ENCODE results near the gene KNG1. TPM values are rescaled to one million over a fixed set of nuclear protein-coding genes. Genes with fewer than 3 reads are reported as not detected.

KNG1 gene
- total and polyA plus RNA-seq, 10 of the 15 experiments (the other 5 are each of a cell fraction or from before 2014, with no cell fraction given) = 0.21 TPM; not detected in 9

DNA sequence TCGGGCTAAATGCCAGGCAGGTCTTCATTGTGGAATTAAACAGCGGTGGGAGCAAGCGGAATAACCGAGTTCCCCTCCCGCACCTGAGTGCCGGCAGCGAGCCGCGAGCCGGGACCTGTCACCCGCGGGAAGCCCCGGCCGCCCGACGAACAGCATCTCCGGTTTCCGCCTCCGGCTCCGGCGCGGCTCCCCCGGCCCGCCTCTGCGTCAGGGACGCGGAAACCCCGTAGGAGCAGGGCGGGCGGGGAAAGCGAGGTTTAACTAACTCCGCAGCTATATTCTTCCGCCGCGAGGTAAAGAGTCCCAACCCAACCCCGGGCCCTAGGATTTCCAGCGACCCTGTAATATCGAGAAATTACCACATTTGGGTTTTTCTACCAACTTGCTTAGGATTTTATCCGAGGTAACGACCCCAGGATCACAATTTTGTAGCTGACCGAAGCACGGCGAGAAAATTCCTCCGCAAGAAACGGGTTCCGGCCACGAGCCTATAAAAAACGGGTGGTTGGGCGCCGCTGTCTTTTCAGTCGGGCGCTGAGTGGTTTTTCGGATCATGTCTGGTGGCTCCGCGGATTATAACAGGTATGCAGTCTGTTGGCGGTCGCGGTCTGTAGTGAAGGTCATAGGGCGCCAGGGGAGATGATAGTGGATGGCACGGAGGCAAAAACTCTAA lies 66.0 kb downstream of the KNG1 start, which contains the start of gene EIF4A2 (continued):
- TF ChIP-seq, protein P1, sequence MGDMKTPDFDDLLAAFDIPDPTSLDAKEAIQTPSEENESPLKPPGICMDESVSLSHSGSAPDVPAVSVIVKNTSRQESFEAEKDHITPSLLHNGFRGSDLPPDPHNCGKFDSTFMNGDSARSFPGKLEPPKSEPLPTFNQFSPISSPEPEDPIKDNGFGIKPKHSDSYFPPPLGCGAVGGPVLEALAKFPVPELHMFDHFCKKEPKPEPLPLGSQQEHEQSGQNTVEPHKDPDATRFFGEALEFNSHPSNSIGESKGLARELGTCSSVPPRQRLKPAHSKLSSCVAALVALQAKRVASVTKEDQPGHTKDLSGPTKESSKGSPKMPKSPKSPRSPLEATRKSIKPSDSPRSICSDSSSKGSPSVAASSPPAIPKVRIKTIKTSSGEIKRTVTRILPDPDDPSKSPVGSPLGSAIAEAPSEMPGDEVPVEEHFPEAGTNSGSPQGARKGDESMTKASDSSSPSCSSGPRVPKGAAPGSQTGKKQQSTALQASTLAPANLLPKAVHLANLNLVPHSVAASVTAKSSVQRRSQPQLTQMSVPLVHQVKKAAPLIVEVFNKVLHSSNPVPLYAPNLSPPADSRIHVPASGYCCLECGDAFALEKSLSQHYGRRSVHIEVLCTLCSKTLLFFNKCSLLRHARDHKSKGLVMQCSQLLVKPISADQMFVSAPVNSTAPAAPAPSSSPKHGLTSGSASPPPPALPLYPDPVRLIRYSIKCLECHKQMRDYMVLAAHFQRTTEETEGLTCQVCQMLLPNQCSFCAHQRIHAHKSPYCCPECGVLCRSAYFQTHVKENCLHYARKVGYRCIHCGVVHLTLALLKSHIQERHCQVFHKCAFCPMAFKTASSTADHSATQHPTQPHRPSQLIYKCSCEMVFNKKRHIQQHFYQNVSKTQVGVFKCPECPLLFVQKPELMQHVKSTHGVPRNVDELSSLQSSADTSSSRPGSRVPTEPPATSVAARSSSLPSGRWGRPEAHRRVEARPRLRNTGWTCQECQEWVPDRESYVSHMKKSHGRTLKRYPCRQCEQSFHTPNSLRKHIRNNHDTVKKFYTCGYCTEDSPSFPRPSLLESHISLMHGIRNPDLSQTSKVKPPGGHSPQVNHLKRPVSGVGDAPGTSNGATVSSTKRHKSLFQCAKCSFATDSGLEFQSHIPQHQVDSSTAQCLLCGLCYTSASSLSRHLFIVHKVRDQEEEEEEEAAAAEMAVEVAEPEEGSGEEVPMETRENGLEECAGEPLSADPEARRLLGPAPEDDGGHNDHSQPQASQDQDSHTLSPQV (IDR thresholded peaks at IDR 0.05) = peak; percentile 34; the same call in 1 of the 2 replicates
- TF ChIP-seq EGR1 (IDR thresholded peaks at IDR 0.05; ENCODE audit: borderline replicate concordance in 1 of 2, low read depth in 2 of 2, low read length in 2 of 2) (peak in 1 of 2 experiments; percentile 63; a peak in 2 of 3 replicates), CREB1 (IDR thresholded peaks at IDR 0.05; ENCODE audit: low read depth) (peak; percentile 63), MYC (IDR thresholded peaks at IDR 0.05; ENCODE audit: insufficient read depth, insufficient read length, insufficient replicate concordance, low read length, severe bottlenecking) (no peak), HDAC2 (IDR thresholded peaks at IDR 0.05) (no peak), IKZF1 (conservative IDR thresholded peaks at IDR 0.05) (peak; percentile 83), IKZF2 (IDR thresholded peaks at IDR 0.05) (peak; percentile 60 to 83), BMI1 (IDR thresholded peaks at IDR 0.05; ENCODE audit: borderline replicate concordance) (no peak), ZNF24 (IDR thresholded peaks at IDR 0.05) (0 out of 2 replicates have a peak, but pooled peaks have one; percentile 8), ZNF207 (IDR thresholded peaks at IDR 0.05; ENCODE audit: borderline replicate concordance) (peak; percentile 95; the same call in 1 of the 2 replicates), ZNF384 (IDR thresholded peaks at IDR 0.05; ENCODE audit: borderline replicate concordance, low read depth, low read length) (0 out of 2 replicates have a peak, but pooled peaks have one; percentile 28), SMC3 (IDR thresholded peaks at IDR 0.05; ENCODE audit: borderline replicate concordance, low read length) (0 out of 2 replicates have a peak, but pooled peaks have one; percentile 1), RFX5 (IDR thresholded peaks at IDR 0.05; ENCODE audit: low read depth, low read length) (no peak), HDGF (IDR thresholded peaks at IDR 0.05) (no peak), MYB (IDR thresholded peaks at IDR 0.05; ENCODE audit: borderline replicate concordance, low read depth, low read length) (no peak), RUNX3 (IDR thresholded peaks at IDR 0.05; ENCODE audit: low read length) (peak; percentile 85), TARDBP (IDR thresholded peaks at IDR 0.05; ENCODE audit: borderline replicate concordance) (peak; percentile 16; the same call in 1 of the 2 replicates), STAT3 (IDR thresholded peaks at IDR 0.05; ENCODE audit: low read depth, low read length) (no peak), DPF2 (IDR thresholded peaks at IDR 0.05) (0 out of 2 replicates have a peak, but pooled peaks have one; percentile 81), TCF3 (IDR thresholded peaks at IDR 0.05; ENCODE audit: borderline replicate concordance, insufficient read depth, low read depth, low read length) (peak; percentile 92; the same call in 1 of the 2 replicates), SMARCA5 (IDR thresholded peaks at IDR 0.05) (peak; percentile 14; the same call in 1 of the 2 replicates)
- TF ChIP-seq, protein P2, sequence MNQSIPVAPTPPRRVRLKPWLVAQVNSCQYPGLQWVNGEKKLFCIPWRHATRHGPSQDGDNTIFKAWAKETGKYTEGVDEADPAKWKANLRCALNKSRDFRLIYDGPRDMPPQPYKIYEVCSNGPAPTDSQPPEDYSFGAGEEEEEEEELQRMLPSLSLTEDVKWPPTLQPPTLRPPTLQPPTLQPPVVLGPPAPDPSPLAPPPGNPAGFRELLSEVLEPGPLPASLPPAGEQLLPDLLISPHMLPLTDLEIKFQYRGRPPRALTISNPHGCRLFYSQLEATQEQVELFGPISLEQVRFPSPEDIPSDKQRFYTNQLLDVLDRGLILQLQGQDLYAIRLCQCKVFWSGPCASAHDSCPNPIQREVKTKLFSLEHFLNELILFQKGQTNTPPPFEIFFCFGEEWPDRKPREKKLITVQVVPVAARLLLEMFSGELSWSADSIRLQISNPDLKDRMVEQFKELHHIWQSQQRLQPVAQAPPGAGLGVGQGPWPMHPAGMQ (IDR thresholded peaks at IDR 0.05; ENCODE audit: borderline replicate concordance) = no peak
- TF ChIP-seq, protein P3, sequence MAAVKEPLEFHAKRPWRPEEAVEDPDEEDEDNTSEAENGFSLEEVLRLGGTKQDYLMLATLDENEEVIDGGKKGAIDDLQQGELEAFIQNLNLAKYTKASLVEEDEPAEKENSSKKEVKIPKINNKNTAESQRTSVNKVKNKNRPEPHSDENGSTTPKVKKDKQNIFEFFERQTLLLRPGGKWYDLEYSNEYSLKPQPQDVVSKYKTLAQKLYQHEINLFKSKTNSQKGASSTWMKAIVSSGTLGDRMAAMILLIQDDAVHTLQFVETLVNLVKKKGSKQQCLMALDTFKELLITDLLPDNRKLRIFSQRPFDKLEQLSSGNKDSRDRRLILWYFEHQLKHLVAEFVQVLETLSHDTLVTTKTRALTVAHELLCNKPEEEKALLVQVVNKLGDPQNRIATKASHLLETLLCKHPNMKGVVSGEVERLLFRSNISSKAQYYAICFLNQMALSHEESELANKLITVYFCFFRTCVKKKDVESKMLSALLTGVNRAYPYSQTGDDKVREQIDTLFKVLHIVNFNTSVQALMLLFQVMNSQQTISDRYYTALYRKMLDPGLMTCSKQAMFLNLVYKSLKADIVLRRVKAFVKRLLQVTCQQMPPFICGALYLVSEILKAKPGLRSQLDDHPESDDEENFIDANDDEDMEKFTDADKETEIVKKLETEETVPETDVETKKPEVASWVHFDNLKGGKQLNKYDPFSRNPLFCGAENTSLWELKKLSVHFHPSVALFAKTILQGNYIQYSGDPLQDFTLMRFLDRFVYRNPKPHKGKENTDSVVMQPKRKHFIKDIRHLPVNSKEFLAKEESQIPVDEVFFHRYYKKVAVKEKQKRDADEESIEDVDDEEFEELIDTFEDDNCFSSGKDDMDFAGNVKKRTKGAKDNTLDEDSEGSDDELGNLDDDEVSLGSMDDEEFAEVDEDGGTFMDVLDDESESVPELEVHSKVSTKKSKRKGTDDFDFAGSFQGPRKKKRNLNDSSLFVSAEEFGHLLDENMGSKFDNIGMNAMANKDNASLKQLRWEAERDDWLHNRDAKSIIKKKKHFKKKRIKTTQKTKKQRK (IDR thresholded peaks at IDR 0.05; ENCODE audit: low read depth, low read length) = no peak

Measured in GM12878 (cell line).